Posterior cingulate gyrus (tissue), 11 donors: ENCODE data around the gene PTCD1.
"Not testable (repeated sequence)": the region's sequence is repeated elsewhere in the genome, so short reads cannot be mapped to it uniquely, and the experiment has no call there.

Source experiments
- DNase-seq, 10 donors: peaks; one replicate each; pipeline versions ENCODE4 v3.0.0 to v3.0.0-alpha.2; 2020 to 2021; ENCODE audit warnings: mixed read lengths in 3 of 10
- intact Hi-C: fragments of 100-400 bp; cut with DNase I; formaldehyde crosslinking; loops from one replicate; pipeline ENCODE4 v1.15.1; 2023

PTCD1 gene

GRCh38 chr7:99393355-99394187 is 45.0 kb downstream of the PTCD1 start:
- DNase-seq = peak in 5 of 10 donors; percentile 43 to 92 (median 57)
- intact Hi-C loops = no loop called here

GRCh38 chr7:99392659-99393354 is 45.8 kb downstream of the PTCD1 start:
- intact Hi-C loops = no loop called here
- peak; percentile 27 to 95 (median 66) for DNase-seq

GRCh38 chr7:99392046-99392445 is 46.6 kb downstream of the PTCD1 start:
- no peak for DNase-seq
- intact Hi-C loops = no loop called here

- DNase-seq = peak in 1 of 10 donors; percentile 64
- intact Hi-C loops = no loop called here
Measured at GRCh38 chr7:99390941-99391602, 47.5 kb downstream of the PTCD1 start.

GRCh38 chr7:99389772-99390171 is 48.8 kb downstream of the PTCD1 start:
- intact Hi-C loops = no loop called here
- DNase-seq = peak in 1 of 10 donors; percentile 37

- intact Hi-C loops = no loop called here
- peak in 1 of 10 donors; percentile 28 for DNase-seq
Measured at GRCh38 chr7:99387912-99388311, 50.7 kb downstream of the PTCD1 start.

- intact Hi-C loops = not testable (repeated sequence)
- DNase-seq = peak in 1 of 10 donors; percentile 3
Measured at GRCh38 chr7:99387239-99387635, 51.4 kb downstream of the PTCD1 start.

GRCh38 chr7:99386584-99387238 is 51.9 kb downstream of the PTCD1 start:
- DNase-seq = no peak
- intact Hi-C loops = no loop called here

GRCh38 chr7:99385564-99385963 is 53.0 kb downstream of the PTCD1 start:
- intact Hi-C loops = no loop called here
- DNase-seq = peak in 1 of 10 donors; percentile 60

- intact Hi-C loops = no loop called here
- DNase-seq = peak in 1 of 10 donors; percentile 57
Measured at GRCh38 chr7:99384523-99384922, 54.1 kb downstream of the PTCD1 start.

- intact Hi-C loops = no loop called here
- no peak for DNase-seq
Measured at GRCh38 chr7:99383791-99384370, 54.7 kb downstream of the PTCD1 start.

GRCh38 chr7:99383203-99383602 is 55.4 kb downstream of the PTCD1 start:
- intact Hi-C loops = no loop called here

GRCh38 chr7:99381664-99382075 is 56.9 kb downstream of the PTCD1 start:
- intact Hi-C loops = no loop called here
- no peak for DNase-seq

More at GRCh38 chr7:99383203-99383602, 55.4 kb downstream of the PTCD1 start:
- no peak for DNase-seq

- DNase-seq = no peak
- intact Hi-C loops = no loop called here
Measured at GRCh38 chr7:99380823-99381663, 57.6 kb downstream of the PTCD1 start.

GRCh38 chr7:99380032-99380822 is 58.4 kb downstream of the PTCD1 start:
- peak in 5 of 10 donors; percentile 22 to 91 (median 47) for DNase-seq
- intact Hi-C loops = no loop called here

- intact Hi-C loops, DNase-seq: not testable (repeated sequence)
Measured at GRCh38 chr7:99379693-99380031, 58.9 kb downstream of the PTCD1 start.

GRCh38 chr7:99379043-99379577 is 59.5 kb downstream of the PTCD1 start:
- DNase-seq = no peak
- intact Hi-C loops = no loop called here

GRCh38 chr7:99375070-99375807 is 63.4 kb downstream of the PTCD1 start:
- peak in 9 of 10 donors; percentile 24 to 94 (median 54) for DNase-seq
- intact Hi-C loops = no loop called here
